HepG2 (cell line): ENCODE measurements around the gene SLC6A9. TPM values are rescaled to one million over a fixed set of nuclear protein-coding genes. Genes with fewer than 3 reads are reported as not detected.
A peak's percentile ranks its signal among the peaks of the same experiment; 100 is the strongest.

Experiments used
- ATF1 ChIP-seq: IDR thresholded peaks from 2 replicates; pipeline ENCODE4 v1.6.1; 2016; ENCODE audit warnings: mild to moderate bottlenecking, control low read depth
- CERS6 ChIP-seq: sonication (generic); formaldehyde crosslinking; IDR thresholded peaks from 2 replicates; pipeline ENCODE4 v1.5.0; 2020; ENCODE audit warnings: missing genetic modification reagents
- CHD2 ChIP-seq: IDR thresholded peaks from 2 replicates; pipeline ENCODE4 v1.6.1; 2011; ENCODE audit warnings: low read depth, low read length, improper control_type of control experiment
- FOXC1 ChIP-seq: sonication (generic); formaldehyde crosslinking; IDR thresholded peaks from 2 replicates; pipeline ENCODE4 v1.8.0; 2022; ENCODE audit warnings: mild to moderate bottlenecking, missing genetic modification reagents, borderline replicate concordance
- FOXP1 ChIP-seq, 2 experiments: fragments of 450-650 bp in 1 of 2; IDR thresholded peaks; 2 replicates each; pipeline ENCODE4 v1.6.1; 2017 to 2018; ENCODE audit warnings: antibody characterized with exemption in 1 of 2
- POGK ChIP-seq: sonication (generic); formaldehyde crosslinking; conservative IDR thresholded peaks from 2 replicates; pipeline ENCODE4 v1.8.0; 2022; ENCODE audit warnings: mild to moderate bottlenecking, moderate library complexity, missing genetic modification reagents
- PREB ChIP-seq: sonication (generic); formaldehyde crosslinking; IDR thresholded peaks from 2 replicates; pipeline ENCODE4 v1.4.0; 2020; ENCODE audit warnings: missing genetic modification reagents
- REST ChIP-seq, 2 experiments: IDR thresholded peaks; 2 replicates each; pipeline ENCODE4 v1.6.1; 2011 to 2012; ENCODE audit warnings: low read length in 2 of 2, borderline replicate concordance in 1 of 2, low read depth in 1 of 2, mild to moderate bottlenecking in 1 of 2, moderate library complexity in 1 of 2
- SNAPC5 ChIP-seq: sonication (generic); formaldehyde crosslinking; IDR thresholded peaks from 2 replicates; pipeline ENCODE4 v1.8.1; 2023; ENCODE audit warnings: mild to moderate bottlenecking, missing genetic modification reagents, borderline replicate concordance
- TFAP4 ChIP-seq: sonication (generic); IDR thresholded peaks from 2 replicates; pipeline ENCODE4 v1.6.1; 2016; ENCODE audit warnings: low read depth, borderline replicate concordance
- UBTF ChIP-seq: sonication (generic); formaldehyde crosslinking; IDR thresholded peaks from 2 replicates; pipeline ENCODE4 v1.4.0; 2020; ENCODE audit warnings: mild to moderate bottlenecking, missing genetic modification reagents
- ZMAT5 ChIP-seq: sonication (generic); formaldehyde crosslinking; IDR thresholded peaks from 2 replicates; pipeline ENCODE4 v1.5.0; 2020; ENCODE audit warnings: mild to moderate bottlenecking, low read depth, missing genetic modification reagents, borderline replicate concordance
- ZNF180 ChIP-seq: sonication (generic); formaldehyde crosslinking; IDR thresholded peaks from 2 replicates; pipeline ENCODE4 v1.4.0; 2020; ENCODE audit warnings: low read depth, missing genetic modification reagents, borderline replicate concordance
- ZNF749 ChIP-seq: sonication (generic); formaldehyde crosslinking; IDR thresholded peaks from 2 replicates; pipeline ENCODE4 v1.8.0; 2022; ENCODE audit warnings: mild to moderate bottlenecking, missing genetic modification reagents, moderate library complexity, borderline replicate concordance
- ZSCAN20 ChIP-seq: sonication (generic); formaldehyde crosslinking; IDR thresholded peaks from 2 replicates; pipeline ENCODE4 v1.4.0; 2020; ENCODE audit warnings: missing genetic modification reagents, mild to moderate bottlenecking, borderline replicate concordance
- polyA plus RNA-seq, 8 experiments: library from polyadenylated mRNA; depleted of rRNA in 3 of 8; stranded (reverse) in 7 of 8; unstranded in 1 of 8; fragments of >200 nt; fragmentation: Illumina TruSeq in 4 of 8; extraction: Trizol in 4 of 8; gene quantifications; 2 replicates each; pipeline versions ENCODE4 v1.2.1 to v1.2.3, GENCODE V29; 2011 to 2016; ENCODE audit warnings: low read depth in 4 of 8, missing spikeins in 1 of 8, mixed read lengths in 1 of 8; ENCODE audit not compliant: insufficient read depth in 1 of 8
- total RNA-seq, 5 experiments: library from RNA; depleted of rRNA; stranded (reverse); fragments of >200 nt; fragmentation: Illumina TruSeq; extraction: Trizol; gene quantifications; 2 replicates each; pipeline ENCODE4 v1.2.3, GENCODE V29; 2016; ENCODE audit warnings: low read depth in 1 of 5

Gene SLC6A9
- total and polyA plus RNA-seq, 2 of the 13 experiments (the other 11 are each of a cell fraction or from before 2014, with no cell fraction given): 8.5 to 9.9 TPM

GRCh38 chr1:44029911-44030604 lies 1.2 kb downstream of the SLC6A9 start (continued):
- TF ChIP-seq POGK (CRISPR knock-in tag) (no peak), ZSCAN20 (CRISPR knock-in tag) (peak; percentile 34; the same call in 1 of the 2 replicates), ZNF749 (CRISPR knock-in tag) (no peak), REST (IDR thresholded peaks at IDR 0.05; ENCODE audit: borderline replicate concordance in 1 of 2, low read depth in 1 of 2, low read length in 2 of 2) (no peak), CHD2 (no peak), FOXC1 (CRISPR knock-in tag) (no peak), UBTF (no peak), TFAP4 (no peak), CERS6 (CRISPR knock-in tag) (no peak), ZMAT5 (CRISPR knock-in tag) (no peak), SNAPC5 (0 out of 2 replicates have a peak, but pooled peaks have one; percentile 18), ZNF180 (CRISPR knock-in tag) (no peak), ATF1 (CRISPR knock-in tag) (no peak), FOXP1 (IDR thresholded peaks at IDR 0.05) (no peak), FOXP1 (CRISPR knock-in tag; IDR thresholded peaks at IDR 0.05) (no peak), PREB (CRISPR knock-in tag) (no peak)
